ENCODE measurements around the gene SHB.
A peak's percentile ranks its signal among the peaks of the same experiment; 100 is the strongest.

Gene SHB

GRCh38 chr9:38008168-38009034 lies 60.6 kb downstream of the SHB start:
- DNase-seq (ENCODE audit: low read depth in 3 of 3) = peak in 2 of 3 experiments; percentile 27 to 66

- no peak for DNase-seq (ENCODE audit: low read depth in 3 of 3)
Observed at GRCh38 chr9:38007016-38007415, 62.0 kb downstream of the SHB start.

GRCh38 chr9:38006163-38006562 lies 62.9 kb downstream of the SHB start:
- DNase-seq (ENCODE audit: low read depth in 3 of 3) = no peak

- DNase-seq (ENCODE audit: low read depth in 3 of 3) = no peak
Observed at GRCh38 chr9:38004809-38005560, 64.0 kb downstream of the SHB start.

GRCh38 chr9:38003946-38004808 lies 64.8 kb downstream of the SHB start:
- no peak for DNase-seq (ENCODE audit: low read depth in 3 of 3)

GRCh38 chr9:38003230-38003629 lies 65.8 kb downstream of the SHB start:
- DNase-seq (ENCODE audit: low read depth in 3 of 3) = no peak

GRCh38 chr9:38001430-38001829 lies 67.6 kb downstream of the SHB start:
- no peak for DNase-seq (ENCODE audit: low read depth in 3 of 3)

- DNase-seq (ENCODE audit: low read depth in 3 of 3) = no peak
Observed at GRCh38 chr9:38000735-38001134, 68.3 kb downstream of the SHB start.

GRCh38 chr9:38000332-38000731 lies 68.7 kb downstream of the SHB start:
- DNase-seq (ENCODE audit: low read depth in 3 of 3) = no peak

- no peak for DNase-seq (ENCODE audit: low read depth in 3 of 3)
Observed at GRCh38 chr9:37999588-38000189, 69.3 kb downstream of the SHB start.

GRCh38 chr9:37998881-37999587 lies 70.0 kb downstream of the SHB start:
- DNase-seq (ENCODE audit: low read depth in 3 of 3) = no peak

- no peak for DNase-seq (ENCODE audit: low read depth in 3 of 3)
Observed at GRCh38 chr9:37997636-37998374, 71.2 kb downstream of the SHB start.

GRCh38 chr9:37996819-37997217 lies 72.2 kb downstream of the SHB start:
- no peak for DNase-seq (ENCODE audit: low read depth in 3 of 3)

GRCh38 chr9:37995961-37996818 lies 72.8 kb downstream of the SHB start:
- no peak for DNase-seq (ENCODE audit: low read depth in 3 of 3)

GRCh38 chr9:37995348-37995737 lies 73.7 kb downstream of the SHB start:
- no peak for DNase-seq (ENCODE audit: low read depth in 3 of 3)

GRCh38 chr9:37994639-37995347 lies 74.2 kb downstream of the SHB start:
- peak in 1 of 3 experiments; percentile 35 for DNase-seq (ENCODE audit: low read depth in 3 of 3)

- no peak for DNase-seq (ENCODE audit: low read depth in 3 of 3)
Observed at GRCh38 chr9:37992924-37993349, 76.1 kb downstream of the SHB start.

- DNase-seq (ENCODE audit: low read depth in 3 of 3) = no peak
Observed at GRCh38 chr9:37990404-37991015, 78.5 kb downstream of the SHB start.
